ENCODE measurements around the gene CFAP54. TPM values are rescaled to one million over a fixed set of nuclear protein-coding genes. Genes with fewer than 3 reads are reported as not detected.

The CFAP54 gene
- total RNA-seq, 4 donors from 2014 or later: 2.1 to 4.7 (median 3.6) TPM

GRCh38 chr12:96743606-96744005, 254.2 kb downstream of the CFAP54 start:
- no peaks in the 10 kb centered on the region for H3K36me3 ChIP-seq
- H3K4me1 ChIP-seq: peaks cover 0 to 9% (median 7%) of the 10 kb centered on the region in 3 donors
- 27 to 38% methylated on average over 4 of the region's 4 CpGs for WGBS, 2 donors (ENCODE audit: low coverage in 1 of 2)
- H3K4me3 ChIP-seq: no peak overlapping the region
- TF ChIP-seq CTCF (IDR thresholded peaks at IDR 0.05) (no peak), EP300 (IDR thresholded peaks at IDR 0.05) (no peak)
- no peak for ATAC-seq
- H3K9me3 ChIP-seq: no peaks in the 10 kb centered on the region
- no peak overlapping the region for H3K27ac ChIP-seq
- no peaks in the 10 kb centered on the region for H3K27me3 ChIP-seq

- Histone ChIP-seq H3K27me3 (no peaks in the 10 kb centered on the region), H3K4me3 (no peak overlapping the region), H3K9me3 (no peaks in the 10 kb centered on the region), H3K27ac (no peak overlapping the region), H3K36me3 (no peaks in the 10 kb centered on the region), H3K4me1 (no peaks in the 10 kb centered on the region)
- TF ChIP-seq EP300 (IDR thresholded peaks at IDR 0.05) (no peak), POLR2A (IDR thresholded peaks at IDR 0.05) (no peak), CTCF (IDR thresholded peaks at IDR 0.05) (no peak), POLR2AphosphoS5 (IDR thresholded peaks at IDR 0.05) (no peak)
- ATAC-seq: no peak
- WGBS, 2 donors (ENCODE audit: low coverage in 1 of 2): no CpG with 5 or more reads among the region's 1 CpG
Observed at GRCh38 chr12:96749999-96750398, 260.6 kb downstream of the CFAP54 start.

GRCh38 chr12:96751626-96752025, 262.2 kb downstream of the CFAP54 start:
- H3K4me3 ChIP-seq: no peak overlapping the region
- peaks cover 0 to 5% of the 10 kb centered on the region in 2 donors for H3K36me3 ChIP-seq
- H3K27ac ChIP-seq: no peak overlapping the region
- no peak for ATAC-seq
- no peaks in the 10 kb centered on the region for H3K9me3 ChIP-seq
- 20 to 40% methylated on average over 2 of the region's 4 CpGs for WGBS, 2 donors (ENCODE audit: low coverage in 1 of 2)
- H3K4me1 ChIP-seq: no peaks in the 10 kb centered on the region
- H3K27me3 ChIP-seq: no peaks in the 10 kb centered on the region
- no peak for TF ChIP-seq POLR2AphosphoS5 (IDR thresholded peaks at IDR 0.05)
- TF ChIP-seq EP300 (IDR thresholded peaks at IDR 0.05): no peak
- TF ChIP-seq CTCF (IDR thresholded peaks at IDR 0.05): no peak
- no peak for TF ChIP-seq POLR2A (IDR thresholded peaks at IDR 0.05)

GRCh38 chr12:96752211-96752610, 262.8 kb downstream of the CFAP54 start:
- 66 to 100% methylated on average over 1 to 2 of the region's 2 CpGs for WGBS, 2 donors (ENCODE audit: low coverage in 1 of 2)

More at GRCh38 chr12:96752211-96752610, 262.8 kb downstream of the CFAP54 start:
- no peaks in the 10 kb centered on the region for H3K9me3 ChIP-seq
- no peaks in the 10 kb centered on the region for H3K4me1 ChIP-seq
- no peak for ATAC-seq
- no peak overlapping the region for H3K4me3 ChIP-seq
- TF ChIP-seq POLR2AphosphoS5 (IDR thresholded peaks at IDR 0.05): no peak
- no peak for TF ChIP-seq CTCF (IDR thresholded peaks at IDR 0.05)
- TF ChIP-seq EP300 (IDR thresholded peaks at IDR 0.05): no peak
- no peak for TF ChIP-seq POLR2A (IDR thresholded peaks at IDR 0.05)
- no peaks in the 10 kb centered on the region for H3K27me3 ChIP-seq
- no peak overlapping the region for H3K27ac ChIP-seq
- H3K36me3 ChIP-seq: peaks cover 0 to 11% of the 10 kb centered on the region in 2 donors
